Stimulated activated CD8-positive, alpha-beta memory T cell treated with anti-CD3 and anti-CD28 coated beads, Interleukin-15, amount 100 ng/mL, for 48 hours (primary cell): ENCODE data around the gene BEX2.
"Not testable (repeated sequence)": the region's sequence is repeated elsewhere in the genome, so short reads cannot be mapped to it uniquely, and the experiment has no call there.

ENCODE experiments used
- DNase-seq, 2 donors: peaks; one replicate each; pipeline ENCODE4 v3.0.0-alpha.2; 2020; ENCODE audit warnings: low read depth in 2 of 2

BEX2 gene

DNA sequence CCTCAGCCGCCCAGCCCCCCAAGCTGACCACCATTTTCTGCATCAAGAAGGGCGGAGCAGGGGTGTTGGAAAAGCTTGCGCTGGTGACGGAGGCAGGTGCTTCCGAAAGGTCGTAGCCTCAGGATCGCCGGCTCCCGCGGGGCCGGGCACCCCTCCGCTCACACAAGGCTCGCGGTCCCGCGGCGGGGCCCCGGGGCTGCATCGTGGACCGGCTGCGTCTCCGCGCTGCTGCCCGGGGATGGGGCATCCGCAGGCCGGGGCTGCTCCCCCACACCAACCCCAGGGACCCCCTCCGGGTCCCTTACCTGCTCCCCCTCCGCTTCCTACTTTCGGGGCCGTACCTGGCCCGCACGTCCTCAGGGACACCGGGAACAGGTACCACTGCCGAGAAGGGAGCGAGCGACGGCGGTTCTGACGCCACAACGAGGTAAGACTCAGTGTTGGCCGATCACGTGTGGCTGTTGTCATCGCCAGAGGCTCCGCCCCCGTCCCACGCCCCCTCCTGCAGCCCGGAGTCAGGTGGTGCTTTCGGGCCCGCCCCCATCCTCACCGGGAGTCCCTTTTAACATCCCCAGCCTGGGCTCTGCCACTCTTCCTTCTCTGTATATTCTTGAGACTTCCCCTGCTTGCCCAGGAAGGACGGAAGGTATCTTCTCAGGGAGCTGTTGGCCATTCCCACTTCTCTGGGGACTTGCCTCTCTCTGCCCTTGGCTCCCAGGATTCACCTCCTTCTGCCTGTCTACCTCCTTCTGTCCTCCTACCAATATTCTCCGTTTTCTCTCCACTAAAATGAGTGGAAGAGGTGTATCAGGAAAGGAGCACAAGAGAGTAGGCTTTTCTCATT lies at the start of gene BEX2:
Gene BEX2 (minus strand): TSS at position 436 of the 844 bp plus-strand sequence. CDS start 1,014 bp downstream, outside the sequence.
- peak; percentile 66 to 69 for DNase-seq

DNA sequence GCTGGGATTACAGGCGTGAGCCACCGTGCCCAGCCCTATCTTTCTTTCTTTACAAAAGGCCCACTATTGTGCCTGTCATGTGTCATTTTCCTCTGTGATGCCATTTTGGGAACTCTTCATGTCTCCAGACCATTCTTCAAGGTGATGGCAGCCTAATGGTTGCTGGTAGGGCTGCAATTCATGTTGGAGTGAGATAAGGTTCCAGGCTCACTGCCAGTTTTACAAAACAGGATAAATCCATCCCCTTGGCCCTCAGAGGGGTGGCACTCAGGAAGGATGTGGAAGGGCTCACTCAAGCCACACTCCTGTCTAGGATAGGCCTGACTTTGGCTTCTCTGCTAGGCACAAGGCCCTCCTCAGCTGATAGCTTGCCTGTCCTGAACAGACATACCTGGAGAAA lies 49.3 kb upstream of the BEX2 start:
- no peak for DNase-seq

GRCh38 chrX:103359605-103360004 lies 48.8 kb upstream of the BEX2 start:
- not testable (repeated sequence) for DNase-seq

- no peak for DNase-seq
Measured at GRCh38 chrX:103357871-103358270, 47.1 kb upstream of the BEX2 start.

GRCh38 chrX:103356858-103357257 lies 46.1 kb upstream of the BEX2 start:
- DNase-seq: no peak

DNA sequence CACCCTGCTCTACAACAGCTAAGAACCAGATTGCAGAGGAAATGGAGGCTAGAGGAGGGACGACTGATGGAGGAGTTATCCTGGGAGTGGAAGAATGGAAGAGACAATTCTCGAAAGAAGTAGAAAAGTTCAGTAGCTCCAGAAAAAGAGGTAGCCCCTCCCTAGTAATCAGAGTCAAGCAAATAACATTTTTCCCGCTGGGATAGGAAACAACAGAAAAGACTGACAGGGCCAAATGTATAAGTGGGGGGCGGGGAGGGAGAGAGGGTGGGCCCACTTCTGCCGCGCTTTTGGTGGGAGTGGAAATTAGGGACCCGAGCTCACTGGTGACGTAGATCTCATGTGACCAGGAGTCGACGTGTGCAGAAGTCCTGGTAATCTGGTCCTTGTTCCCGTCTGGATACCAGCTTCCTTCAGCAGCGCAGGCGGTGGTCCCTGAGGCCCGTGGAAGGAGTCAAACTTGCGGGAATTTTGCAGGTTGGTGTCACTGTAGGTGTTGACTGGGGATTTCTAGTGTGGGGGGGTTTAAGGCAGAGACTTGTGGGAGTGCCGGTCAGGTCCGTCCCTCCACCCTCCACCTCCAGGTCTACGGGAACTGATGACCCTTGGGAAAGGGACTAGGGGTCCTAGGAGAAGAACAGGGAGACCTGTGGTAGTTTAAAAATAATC lies 45.5 kb upstream of the BEX2 start, which contains the start of gene TCEAL9:
Gene TCEAL9 (plus strand): TSS at position 377 of the 669 bp plus-strand sequence. CDS start 1,179 bp downstream, outside the sequence.
- no peak for DNase-seq

GRCh38 chrX:103347682-103348397 lies 37.0 kb upstream of the BEX2 start:
- DNase-seq: no peak

DNA sequence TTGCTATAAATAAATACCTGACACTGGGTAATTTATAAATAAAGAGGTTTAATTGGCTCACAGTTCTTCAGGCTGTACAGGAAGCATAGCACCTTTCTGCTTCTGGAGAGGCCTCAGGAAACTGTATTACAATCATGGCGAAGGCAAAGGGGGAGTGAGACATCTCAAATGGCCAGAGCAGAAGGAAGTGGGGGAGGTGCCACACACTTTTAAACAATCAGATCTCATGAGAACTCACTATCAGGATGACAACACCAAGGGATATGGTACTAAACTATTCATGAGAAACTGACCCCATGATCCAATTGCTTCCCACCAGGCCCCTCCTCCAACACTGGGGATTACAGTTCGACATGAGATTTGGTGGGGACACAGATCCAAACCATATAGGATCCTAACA lies 33.8 kb upstream of the BEX2 start:
- DNase-seq: no peak

GRCh38 chrX:103343105-103343504 lies 32.3 kb upstream of the BEX2 start:
- DNase-seq: no peak

DNA sequence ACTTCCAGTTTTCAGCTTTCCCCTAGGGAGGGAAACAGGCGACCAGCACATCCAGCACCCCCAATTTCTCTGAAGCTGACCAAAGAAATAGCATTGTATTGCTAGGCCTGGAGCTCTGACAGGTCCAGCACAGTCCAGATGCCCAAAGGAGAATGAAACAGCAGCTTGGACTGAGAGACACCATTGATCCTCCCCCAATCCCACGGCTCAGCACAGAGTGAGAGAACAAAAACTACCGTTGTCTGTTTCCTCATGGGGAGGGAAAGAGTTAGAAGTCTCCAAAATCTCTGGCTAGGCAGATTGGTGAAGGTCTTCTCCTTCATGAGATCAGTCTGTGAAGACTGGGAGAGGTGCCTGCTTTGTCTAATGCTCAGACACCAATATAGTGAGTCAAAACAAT lies 27.9 kb upstream of the BEX2 start:
- no peak for DNase-seq

DNA sequence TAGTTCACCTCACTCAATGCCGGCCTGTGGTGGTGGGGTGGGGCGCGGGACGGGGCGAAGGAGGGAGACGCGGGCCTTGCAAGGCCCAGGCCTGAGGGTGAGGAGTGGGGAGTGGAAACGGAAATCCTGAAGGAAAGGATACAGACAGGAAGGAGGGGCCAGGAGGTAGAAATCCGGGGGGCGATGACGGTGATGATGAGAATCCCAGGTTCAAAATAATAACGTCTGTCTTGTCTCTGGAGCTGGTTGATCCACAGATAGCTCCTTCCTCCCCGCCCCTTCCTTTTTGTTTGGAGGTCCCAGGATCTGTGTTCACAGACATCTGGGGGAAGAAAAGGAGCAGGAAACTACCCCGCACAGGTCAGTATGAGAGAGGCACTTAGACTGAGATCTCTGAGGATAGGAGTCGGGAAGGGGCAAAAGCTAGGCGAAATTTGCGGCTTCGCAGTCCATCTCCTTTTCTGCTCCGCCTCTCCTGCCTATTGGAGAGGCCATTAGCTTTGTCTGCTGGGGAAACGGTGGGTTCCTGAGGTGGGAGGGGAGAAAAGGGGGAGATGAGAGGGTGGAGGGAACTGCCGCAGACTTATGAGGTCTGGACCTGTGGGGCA lies 20.0 kb upstream of the BEX2 start:
- DNase-seq: no peak

DNA sequence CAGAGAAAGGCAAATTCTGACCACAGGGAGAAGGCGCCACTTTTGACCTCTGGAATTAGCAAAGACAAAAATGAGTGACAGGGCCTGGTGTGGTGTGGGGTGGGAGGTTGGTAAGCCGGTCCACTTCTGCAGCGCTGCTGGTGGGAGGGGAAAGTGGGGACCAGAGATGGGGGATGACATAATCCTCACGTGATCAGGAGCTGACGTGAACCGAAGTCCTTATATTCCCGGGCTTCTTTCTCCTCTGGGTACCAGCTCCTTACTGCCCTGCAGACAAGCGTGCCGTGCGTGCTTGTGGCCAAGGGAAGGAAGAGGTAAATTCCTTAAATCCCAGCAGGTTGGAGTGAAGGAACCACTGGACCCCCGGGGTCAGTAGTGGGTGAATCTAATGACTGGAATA lies 19.2 kb upstream of the BEX2 start, which contains the start of gene TCEAL7:
Gene TCEAL7 (plus strand): TSS at position 249 of the 400 bp plus-strand sequence. CDS start 1,165 bp downstream, outside the sequence.
- DNase-seq: no peak

- DNase-seq: no peak
Measured at GRCh38 chrX:103311399-103311780, 600 bp upstream of the BEX2 start.

- DNase-seq: no peak
Measured at GRCh38 chrX:103309860-103310554, 783 bp downstream of the BEX2 start.

GRCh38 chrX:103305666-103306065 lies 5.1 kb downstream of the BEX2 start:
- DNase-seq: not testable (repeated sequence)

DNA sequence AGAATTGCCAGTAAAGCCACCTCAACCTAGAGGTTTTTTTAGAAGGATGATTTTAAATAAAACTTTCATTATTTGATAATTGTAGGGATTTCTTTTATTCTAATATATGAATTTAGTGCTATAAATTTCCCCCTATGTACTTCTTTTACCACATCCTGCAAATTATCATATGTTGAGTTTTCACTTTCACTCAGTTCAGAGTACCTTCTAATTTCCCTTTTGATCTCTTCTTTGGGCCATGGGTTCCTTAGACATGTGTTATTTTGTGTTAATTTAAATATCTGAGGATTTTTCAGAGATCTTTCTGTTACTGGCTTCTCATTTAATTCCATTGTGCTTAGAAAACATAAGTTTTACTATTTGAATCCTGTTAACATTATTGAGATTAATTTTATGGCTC lies 6.1 kb downstream of the BEX2 start:
- no peak for DNase-seq

- no peak for DNase-seq
Measured at GRCh38 chrX:103293118-103293517, 17.7 kb downstream of the BEX2 start.

DNA sequence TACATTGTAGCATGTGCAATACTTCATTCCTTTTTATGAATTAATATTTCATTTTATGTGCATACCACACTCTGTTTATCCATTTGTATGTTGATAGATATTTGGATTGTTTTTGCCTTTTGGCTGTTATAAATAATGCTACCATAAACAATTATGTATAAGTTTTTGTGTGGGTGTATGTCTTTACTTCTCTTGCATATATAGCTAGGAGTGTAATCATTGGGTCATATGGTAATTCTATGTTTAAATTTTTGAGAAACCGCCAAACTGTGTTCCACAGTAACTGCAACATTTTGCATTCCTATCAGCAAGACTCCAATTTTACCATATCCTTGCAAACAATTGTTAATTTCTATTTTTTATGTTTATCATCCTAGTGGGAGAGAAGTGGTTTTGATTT lies 31.2 kb downstream of the BEX2 start:
- DNase-seq: no peak

GRCh38 chrX:103276581-103277002 lies 34.2 kb downstream of the BEX2 start, which contains the start of gene TCEAL5:
TSS of gene TCEAL5 (minus strand) at chrX:103276750. CDS start at chrX:103274563, 2,187 bp downstream.
- DNase-seq: no peak

DNA sequence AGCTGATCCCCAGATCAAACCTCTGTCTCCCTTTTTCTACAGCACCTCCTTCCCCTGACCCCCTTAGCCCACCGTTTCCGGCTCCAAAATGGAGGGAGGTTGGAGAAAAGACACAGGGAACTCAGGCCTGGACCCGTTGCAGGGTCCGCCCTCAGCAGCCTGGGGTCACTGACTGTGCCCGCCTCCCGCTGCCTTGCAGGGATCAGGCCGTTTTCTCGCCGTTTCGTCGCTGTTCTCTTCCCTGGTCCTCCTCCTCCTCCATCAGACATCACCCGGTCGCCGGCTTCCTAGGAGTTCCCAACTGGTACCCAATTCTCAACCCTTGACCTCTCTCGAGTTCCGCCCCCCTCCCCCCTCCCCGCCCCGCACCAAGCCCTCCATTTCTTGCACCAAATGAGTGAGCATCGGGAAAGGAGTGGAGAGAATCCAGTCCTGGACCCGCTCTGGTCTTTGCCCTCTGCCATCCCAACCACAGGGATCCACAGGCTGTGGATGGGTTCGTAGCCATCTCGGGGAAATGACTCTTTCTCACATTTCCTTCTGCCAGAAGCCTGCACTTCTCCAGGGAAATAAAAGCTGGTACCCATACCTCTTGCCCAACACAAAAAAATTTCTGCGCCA lies 34.7 kb downstream of the BEX2 start:
- DNase-seq: no peak

DNA sequence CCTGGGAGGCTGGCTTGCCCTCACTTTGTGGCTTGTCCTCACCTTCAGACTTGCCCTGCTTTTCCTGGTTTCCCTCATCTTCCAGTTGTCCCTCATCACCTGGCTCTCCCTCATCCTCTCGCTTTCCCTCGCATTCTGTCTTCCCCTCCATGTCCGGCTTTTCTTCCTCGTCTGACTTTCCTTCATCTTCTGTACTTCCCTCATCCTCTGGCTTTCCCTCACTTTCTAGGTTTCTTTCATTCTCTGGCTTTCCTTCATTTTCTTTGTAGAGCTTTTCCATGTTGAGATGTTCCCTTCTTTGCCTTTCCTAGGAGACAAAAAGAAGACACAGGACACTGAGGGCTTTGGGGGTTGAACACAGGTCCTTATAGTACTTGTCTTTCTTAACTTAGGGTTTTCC lies 36.5 kb downstream of the BEX2 start:
- DNase-seq: no peak
